Measurements from ENCODE around the gene EFNA3. TPM values are rescaled to one million over a fixed set of nuclear protein-coding genes. Genes with fewer than 3 reads are reported as not detected.

Gene EFNA3
- total and polyA plus RNA-seq, 9 of the 15 experiments (the other 6 are each of a cell fraction or from before 2014, with no cell fraction given), result 0.59 to 7.9 (median 4.7) TPM

- ATAC-seq (no peak), DNase-seq (ENCODE audit: extremely low read depth in 1 of 4, low spot score in 3 of 4) (no peak), FAIRE-seq (peak; percentile 32)
- intact Hi-C loops (cut with micrococcal nuclease), result loop anchor here (5.0 kb wide), 2 partner anchors 32 to 48 kb away; partner anchors contain the start of gene ZBTB7B
- peaks cover 14% of the 10 kb centered on the region; the same call in 1 of the 3 replicates for H3K36me3 ChIP-seq (ENCODE audit: control insufficient read depth, insufficient read depth, low read length)
- in situ Hi-C loops (cut with MboI), result no loop called here
- H3K4me3 ChIP-seq, result peak overlapping the region; percentile 80
- H3K9me1 ChIP-seq (ENCODE audit: control insufficient read depth, insufficient read depth, low read length), result peaks cover 4% of the 10 kb centered on the region
- peak overlapping the region; percentile 90 to 96 for H3K9ac ChIP-seq (ENCODE audit: insufficient read depth in 1 of 2, low read depth in 2 of 2, low read length in 2 of 2)
- BruUV-seq (replicated peaks), result TSS peak; percentile 86
- ChIA-PET CTCF (ENCODE audit: low intra/inter-chr PET ratio) (interaction anchor here (0.6 to 1.4 kb wide), 3 partner anchors 34 to 88 kb away, joined by 3 to 4 read pairs (median 3); partner anchors contain the start of gene PYGO2), POLR2A (interaction anchor here (0.6 kb wide), 2 partner anchors 14 to 23 kb away, joined by 3 to 4 read pairs; no protein-coding TSS in a partner anchor)
- peaks cover 29 to 51% of the 10 kb centered on the region in 2 experiments for H3K4me1 ChIP-seq (replicated peaks in 1 of 2; ENCODE audit: control insufficient read depth in 2 of 2, insufficient read depth in 2 of 2, low read length in 2 of 2)
- H3K27ac ChIP-seq (ENCODE audit: extremely low read depth, low read depth, low read length), result peak overlapping the region; percentile 83
- peak overlapping the region; percentile 95 for H2AFZ ChIP-seq (ENCODE audit: low read depth, low read length)
- no peaks in the 10 kb centered on the region for H3K9me3 ChIP-seq (replicated peaks; ENCODE audit: control insufficient read depth, insufficient read depth, low read depth, low read length)
- peaks cover 6% of the 10 kb centered on the region; the same call in 1 of the 2 replicates for H4K20me1 ChIP-seq (replicated peaks; ENCODE audit: control insufficient read depth, insufficient read depth, low read length)
- H3K27me3 ChIP-seq (ENCODE audit: control insufficient read depth in 2 of 2, insufficient read depth in 2 of 2, low read length in 2 of 2), result no peaks in the 10 kb centered on the region
- WGBS (ENCODE audit: insufficient coverage, low coverage, missing lambda C conversion rate), result 17% methylated on average over 9 of the region's 10 CpGs
- peak overlapping the region; percentile 99 for H3K4me2 ChIP-seq (ENCODE audit: insufficient read depth, low read length)
- H3K79me2 ChIP-seq (ENCODE audit: control insufficient read depth, insufficient read depth, low read length), result peaks cover 19% of the 10 kb centered on the region
- TF ChIP-seq C11orf30 (IDR thresholded peaks at IDR 0.05; ENCODE audit: low read depth), result no peak
- TF ChIP-seq RNF219 (CRISPR knock-in tag; IDR thresholded peaks at IDR 0.05), result no peak
- no peak for TF ChIP-seq NFIC (IDR thresholded peaks at IDR 0.05)
- no peak for TF ChIP-seq DACH1 (IDR thresholded peaks at IDR 0.05; ENCODE audit: partially characterized antibody)
- 0 out of 2 replicates have a peak, but pooled peaks have one; percentile 30 for TF ChIP-seq ZNF253 (CRISPR knock-in tag; conservative IDR thresholded peaks at IDR 0.05)
- 0 out of 2 replicates have a peak, but pooled peaks have one; percentile 15 for TF ChIP-seq GTF2A2 (tag; IDR thresholded peaks at IDR 0.05)
- TF ChIP-seq ZNF780A (CRISPR knock-in tag; IDR thresholded peaks at IDR 0.05), result no peak
- no peak for TF ChIP-seq CBX2 (IDR thresholded peaks at IDR 0.05; ENCODE audit: insufficient read depth, low read length, poor library complexity, severe bottlenecking)
- no peak for TF ChIP-seq CBX5 (IDR thresholded peaks at IDR 0.05; ENCODE audit: borderline replicate concordance, low read depth)
- TF ChIP-seq NFRKB (IDR thresholded peaks at IDR 0.05; ENCODE audit: low read depth), result 0 out of 2 replicates have a peak, but pooled peaks have one; percentile 63
- no peak for TF ChIP-seq TOE1 (IDR thresholded peaks at IDR 0.05; ENCODE audit: borderline replicate concordance)
- TF ChIP-seq TOE1 (CRISPR knock-in tag; IDR thresholded peaks at IDR 0.05; ENCODE audit: borderline replicate concordance, low read depth), result no peak
- TF ChIP-seq MTA3 (IDR thresholded peaks at IDR 0.05; ENCODE audit: borderline replicate concordance), result no peak
- peak; percentile 93 for TF ChIP-seq SMAD4 (CRISPR knock-in tag; conservative IDR thresholded peaks at IDR 0.05)
- peak; percentile 90 for TF ChIP-seq DMBX1 (CRISPR knock-in tag; IDR thresholded peaks at IDR 0.05; ENCODE audit: borderline replicate concordance)
- TF ChIP-seq MXD1 (CRISPR knock-in tag; IDR thresholded peaks at IDR 0.05; ENCODE audit: borderline replicate concordance, poor library complexity, severe bottlenecking), result no peak
- TF ChIP-seq MTA2 (IDR thresholded peaks at IDR 0.05; ENCODE audit: low read depth), result no peak
- TF ChIP-seq ATF4 (CRISPR knock-in tag; IDR thresholded peaks at IDR 0.05), result peak; percentile 55; the same call in 1 of the 2 replicates
These were observed 28.7 kb upstream of the EFNA3 start for GRCh38 chr1:155049651-155050559.
